ENCODE measurements around the gene POU2F3.

POU2F3 gene

DNA sequence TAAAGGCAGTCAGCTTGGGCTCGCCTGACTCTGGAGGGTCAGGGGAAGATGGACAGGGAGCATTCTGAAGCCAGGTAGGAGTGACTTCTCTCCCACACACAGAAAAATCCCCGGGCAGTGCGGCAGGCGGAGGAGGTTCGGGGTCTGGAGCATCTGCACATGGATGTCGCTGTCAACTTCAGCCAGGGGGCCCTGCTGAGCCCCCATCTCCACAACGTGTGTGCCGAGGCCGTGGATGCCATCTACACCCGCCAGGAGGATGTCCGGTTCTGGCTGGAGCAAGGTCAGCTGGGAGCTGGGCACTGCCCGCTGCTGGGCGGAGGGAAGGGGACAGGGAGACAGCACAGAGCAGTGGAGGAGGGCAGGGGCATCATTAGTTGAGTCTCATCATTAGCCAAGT, 13.2 kb upstream of the POU2F3 start:
- no peak for DNase-seq (ENCODE audit: low read depth)

DNA sequence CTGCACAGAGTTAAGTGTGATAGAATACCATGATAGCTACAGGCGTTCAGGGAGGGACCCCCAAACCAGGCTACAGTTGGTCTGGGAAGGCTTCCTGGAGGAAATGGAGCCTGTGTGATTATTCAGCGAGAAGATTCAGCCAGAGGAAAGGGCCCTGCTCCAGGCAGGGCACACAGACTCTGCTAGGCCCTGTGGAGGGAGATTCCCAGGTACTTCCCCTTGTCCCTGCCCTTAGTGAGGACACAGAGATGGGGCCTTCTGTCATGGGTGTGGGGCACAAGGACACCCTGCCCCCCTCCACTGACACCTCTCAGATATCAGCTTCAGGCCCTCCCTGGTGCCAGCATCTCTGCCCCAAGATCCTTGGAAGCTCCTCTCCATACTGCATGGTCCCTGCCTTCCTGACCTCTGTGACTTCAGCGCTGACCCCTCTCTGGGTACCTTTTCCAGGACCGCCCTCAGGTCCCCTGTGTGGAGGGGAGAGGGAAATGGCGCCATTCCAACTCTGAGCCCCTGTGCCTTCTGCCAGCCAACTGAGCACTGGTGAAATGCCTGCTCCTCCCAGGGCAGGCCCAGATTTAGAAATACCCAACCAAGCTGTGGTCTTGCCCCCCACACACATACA, 12.6 kb upstream of the POU2F3 start:
- DNase-seq (ENCODE audit: low read depth) = no peak

DNA sequence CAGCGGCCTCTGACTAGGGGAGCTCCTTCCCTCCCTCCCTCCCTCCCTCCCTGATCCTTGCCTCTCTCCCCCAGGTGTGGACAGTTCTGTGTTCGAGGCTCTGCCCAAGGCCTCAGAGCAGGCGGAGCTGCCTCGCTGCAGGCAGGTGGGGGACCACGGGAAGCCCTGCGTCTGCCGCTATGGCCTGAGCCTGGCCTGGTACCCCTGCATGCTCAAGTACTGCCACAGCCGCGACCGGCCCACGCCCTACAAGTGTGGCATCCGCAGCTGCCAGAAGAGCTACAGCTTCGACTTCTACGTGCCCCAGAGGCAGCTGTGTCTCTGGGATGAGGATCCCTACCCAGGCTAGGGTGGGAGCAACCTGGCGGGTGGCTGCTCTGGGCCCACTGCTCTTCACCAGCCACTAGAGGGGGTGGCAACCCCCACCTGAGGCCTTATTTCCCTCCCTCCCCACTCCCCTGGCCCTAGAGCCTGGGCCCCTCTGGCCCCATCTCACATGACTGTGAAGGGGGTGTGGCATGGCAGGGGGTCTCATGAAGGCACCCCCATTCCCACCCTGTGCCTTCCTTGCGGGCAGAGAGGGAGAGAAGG, 11.1 kb upstream of the POU2F3 start:
- no peak for DNase-seq (ENCODE audit: low read depth)

DNA sequence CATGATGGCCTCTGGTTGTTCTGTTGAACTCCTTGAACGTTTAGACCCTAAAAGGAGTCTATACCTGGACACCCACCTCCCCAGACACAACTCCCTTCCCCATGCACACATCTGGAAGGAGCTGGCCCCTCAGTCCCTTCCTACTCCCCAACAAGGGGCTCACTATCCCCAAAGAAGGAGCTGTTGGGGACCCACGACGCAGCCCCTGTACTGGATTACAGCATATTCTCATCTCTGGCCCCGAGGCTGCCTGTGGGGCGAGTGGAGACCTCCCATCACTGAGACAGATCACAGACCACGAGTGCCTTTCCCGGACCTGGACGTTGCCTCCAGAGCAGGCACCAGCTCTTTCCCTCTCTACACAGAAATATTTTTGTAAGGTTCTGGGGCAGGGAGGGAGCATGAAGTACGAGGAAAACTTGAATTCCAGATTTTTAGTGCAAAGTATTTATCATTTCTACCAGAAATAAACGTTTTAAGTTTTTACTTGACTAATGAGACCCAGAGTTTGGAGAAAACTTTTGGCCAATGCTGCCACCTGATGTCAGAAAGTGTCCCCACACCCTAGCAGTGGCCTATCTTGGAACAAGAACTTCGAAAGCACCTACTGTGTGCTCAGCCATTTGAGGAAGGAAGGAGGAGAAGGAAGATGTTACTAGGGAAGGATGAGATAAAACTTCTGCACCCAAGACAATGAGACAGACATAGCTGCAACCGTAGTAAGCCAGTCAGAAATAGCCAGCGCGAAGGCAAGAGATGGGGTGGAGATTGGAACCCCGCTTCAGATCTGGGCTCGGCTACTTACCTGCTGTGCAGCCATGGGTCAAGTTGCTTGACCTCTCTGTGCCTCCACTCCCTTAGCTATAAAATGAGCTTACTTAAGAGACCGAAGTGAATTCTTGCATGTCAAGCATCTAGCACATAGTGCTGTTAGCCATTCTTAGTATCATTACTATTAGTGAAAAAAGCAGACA, 10.2 kb upstream of the POU2F3 start:
- DNase-seq (ENCODE audit: low read depth) = no peak

DNA sequence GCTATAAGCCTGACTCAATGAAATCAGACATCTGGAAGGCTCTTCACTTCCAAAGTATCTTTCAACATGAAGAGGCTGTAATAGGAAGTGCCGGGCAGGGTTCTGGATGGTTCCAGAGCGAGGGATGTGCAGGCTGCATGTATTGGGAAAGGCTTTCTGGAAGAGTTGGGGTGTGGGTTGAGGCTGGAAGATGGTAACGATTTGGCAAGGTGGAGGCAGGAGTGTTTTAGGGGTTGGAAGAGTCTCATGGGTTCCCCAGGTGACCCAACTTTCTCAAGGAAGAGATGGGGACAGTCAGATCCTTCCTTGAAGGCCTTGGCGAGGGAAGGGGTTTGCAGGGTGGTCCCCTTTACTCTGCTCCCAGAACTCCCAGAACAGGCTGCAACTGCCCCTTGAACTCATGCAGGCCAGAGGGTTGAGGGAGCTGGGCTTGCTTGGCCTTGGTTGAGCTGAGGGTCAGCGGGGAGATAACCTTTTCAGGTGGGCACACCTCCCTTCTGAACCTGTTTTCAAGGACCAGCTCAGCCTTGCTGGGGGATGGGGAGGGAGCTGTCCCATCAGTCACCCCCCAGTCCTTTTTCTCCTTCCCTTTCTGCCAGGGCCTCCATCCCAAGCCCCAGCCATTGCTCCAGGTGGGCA, 9.4 kb upstream of the POU2F3 start:
- no peak for DNase-seq (ENCODE audit: low read depth)

DNA sequence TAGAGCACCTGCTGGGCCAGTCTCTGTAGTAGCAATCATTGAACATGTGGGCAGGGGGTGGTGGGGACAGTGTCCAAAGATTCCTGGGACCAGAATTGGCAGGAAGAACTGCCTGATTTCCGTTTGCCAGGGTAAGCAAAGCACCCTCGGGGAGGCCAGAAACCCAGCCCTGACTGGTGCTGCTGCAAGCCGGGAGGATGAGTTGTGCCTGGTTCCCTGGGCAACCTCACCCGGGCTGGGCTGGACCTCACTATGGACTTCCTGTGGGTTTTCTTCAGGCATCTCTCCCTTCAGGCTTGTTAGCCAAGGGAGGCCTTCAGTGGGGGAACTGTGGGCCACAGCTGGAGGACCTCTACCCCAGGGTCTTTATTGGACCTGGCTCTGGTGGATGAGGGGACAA, 8.0 kb upstream of the POU2F3 start:
- DNase-seq (ENCODE audit: low read depth) = no peak

DNA sequence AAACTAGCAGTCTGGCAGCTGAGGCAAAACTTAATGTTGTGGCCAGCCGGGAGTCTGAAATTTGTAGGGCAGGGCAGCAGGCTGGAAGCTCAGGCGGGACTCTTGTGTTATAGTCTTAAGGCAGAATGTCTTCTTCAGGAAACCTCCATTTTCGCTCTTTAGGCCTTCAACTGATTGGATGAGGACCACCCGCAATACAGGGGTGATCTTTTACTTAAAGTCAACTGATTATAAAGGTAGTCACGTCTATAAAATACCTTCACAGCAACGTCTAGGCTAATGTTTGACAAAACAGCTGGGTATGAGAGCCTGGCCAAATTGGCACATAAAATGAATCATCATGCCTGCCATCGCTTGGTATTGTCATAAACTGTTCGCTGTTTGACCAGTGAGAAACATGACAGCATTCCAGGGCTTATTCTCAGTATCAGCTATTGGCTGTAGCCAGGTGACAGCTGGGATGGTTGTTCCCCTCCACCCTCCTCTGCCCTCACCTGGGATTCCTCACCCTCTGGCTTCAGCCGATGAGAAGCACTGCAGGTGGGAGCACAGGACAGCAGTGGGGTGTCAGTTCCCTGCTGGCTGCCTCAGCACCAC, 6.6 kb upstream of the POU2F3 start:
- DNase-seq (ENCODE audit: low read depth) = no peak

DNA sequence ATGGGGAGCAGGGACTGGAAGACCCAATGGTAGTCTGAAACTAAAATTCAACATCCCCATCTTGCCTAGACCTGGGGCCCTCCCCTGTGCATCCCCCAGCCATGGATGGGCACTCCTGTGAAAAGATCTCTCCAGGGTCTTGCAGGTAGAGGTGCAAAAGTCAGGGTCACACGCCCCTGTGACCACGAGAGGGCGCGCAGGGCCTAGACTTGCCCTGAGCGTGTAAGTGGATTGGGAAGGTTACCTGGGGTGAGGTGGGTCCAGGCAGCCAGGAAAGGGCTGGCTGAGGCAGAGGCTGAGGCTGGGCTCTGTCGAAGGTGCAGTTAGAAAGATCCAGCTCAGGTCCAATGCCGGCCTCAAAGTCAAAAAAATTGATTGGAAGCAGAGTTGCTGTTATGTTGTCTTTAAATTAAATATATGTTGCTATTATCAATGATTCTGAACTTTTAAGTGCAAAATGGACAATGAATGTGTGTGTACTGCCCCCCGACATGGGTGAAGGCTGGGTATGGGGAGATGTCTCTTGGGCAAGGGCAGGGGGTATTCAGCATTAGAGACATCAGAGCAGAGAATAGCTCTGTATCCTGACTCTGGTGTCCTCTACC, 4.8 kb upstream of the POU2F3 start:
- DNase-seq (ENCODE audit: low read depth) = peak; percentile 22

DNA sequence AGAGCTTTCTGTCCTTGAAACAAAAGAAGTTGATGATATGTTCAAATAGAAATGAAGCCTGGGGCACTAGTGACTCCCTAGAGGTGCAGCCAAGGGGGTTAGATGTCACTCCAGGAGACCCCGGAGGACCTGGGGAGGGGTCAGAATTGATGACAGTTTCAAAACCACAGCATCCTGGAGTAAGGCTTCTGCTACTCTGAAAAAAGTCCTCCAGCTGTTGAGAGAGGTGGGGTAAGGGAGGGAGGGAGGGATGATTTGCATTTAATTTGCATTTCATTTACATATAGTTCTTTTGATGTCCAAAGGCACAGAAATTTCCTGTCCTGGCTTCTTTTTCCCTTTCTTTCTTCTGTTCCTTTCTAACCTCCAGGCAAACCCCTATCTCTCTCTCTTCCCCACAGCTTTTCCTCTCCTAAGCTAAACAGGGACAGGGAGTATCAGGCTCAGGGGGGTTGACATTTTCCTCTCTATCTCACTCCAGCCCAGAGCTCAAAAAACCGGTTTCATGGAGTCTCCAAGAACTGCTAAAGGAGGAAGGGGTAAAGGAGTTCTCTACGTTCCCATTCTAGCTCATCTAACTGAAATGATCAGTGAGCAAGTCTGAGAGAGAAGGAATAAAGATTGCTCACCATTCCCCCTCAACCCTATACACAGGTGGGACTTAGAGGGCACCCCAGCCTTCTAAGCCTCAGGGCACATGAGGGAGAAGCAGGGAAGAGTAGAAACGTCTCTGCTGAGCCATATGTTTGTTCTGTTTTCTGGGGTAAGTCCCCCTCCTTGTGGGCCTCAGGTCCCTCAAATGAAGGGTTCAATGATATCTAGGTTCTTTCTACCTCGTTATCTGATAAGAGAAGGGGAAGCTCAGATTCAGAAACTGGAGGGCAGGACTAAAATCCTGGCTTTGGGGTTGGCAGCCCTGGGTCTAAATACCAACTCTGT, 3.5 kb upstream of the POU2F3 start:
- DNase-seq (ENCODE audit: low read depth) = no peak

DNA sequence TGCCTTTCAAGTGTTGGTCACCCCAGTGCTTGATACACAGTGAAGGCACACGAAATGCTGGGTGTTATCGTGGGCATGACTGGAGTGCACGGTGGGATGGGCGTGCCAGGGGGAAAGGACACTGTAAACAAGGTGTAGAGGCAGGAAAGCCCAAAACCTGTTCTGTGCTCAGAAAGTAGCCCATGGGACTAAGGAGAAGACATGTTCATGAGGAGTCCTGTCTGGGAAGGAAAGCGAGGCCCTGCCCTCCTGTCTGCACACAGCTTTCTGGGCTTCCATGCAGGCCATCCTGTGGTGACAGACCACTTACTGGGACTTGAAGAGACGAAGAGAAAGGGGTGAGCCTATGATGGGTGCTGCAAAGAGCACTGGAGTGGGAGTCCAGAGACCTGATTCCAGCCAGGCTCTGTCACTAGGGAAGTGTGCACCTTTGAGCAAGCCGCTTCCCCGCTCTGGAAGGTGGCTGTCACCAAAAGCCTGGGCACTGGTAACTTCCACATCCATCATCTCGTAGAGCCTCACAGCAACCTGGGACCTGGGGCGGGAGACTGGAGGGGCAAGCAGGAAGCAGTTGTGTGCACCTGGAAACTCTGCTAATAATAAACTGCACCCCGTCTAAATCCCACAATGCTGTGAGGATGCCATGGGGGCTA, 846 bp upstream of the POU2F3 start:
- no peak for DNase-seq (ENCODE audit: low read depth)

DNA sequence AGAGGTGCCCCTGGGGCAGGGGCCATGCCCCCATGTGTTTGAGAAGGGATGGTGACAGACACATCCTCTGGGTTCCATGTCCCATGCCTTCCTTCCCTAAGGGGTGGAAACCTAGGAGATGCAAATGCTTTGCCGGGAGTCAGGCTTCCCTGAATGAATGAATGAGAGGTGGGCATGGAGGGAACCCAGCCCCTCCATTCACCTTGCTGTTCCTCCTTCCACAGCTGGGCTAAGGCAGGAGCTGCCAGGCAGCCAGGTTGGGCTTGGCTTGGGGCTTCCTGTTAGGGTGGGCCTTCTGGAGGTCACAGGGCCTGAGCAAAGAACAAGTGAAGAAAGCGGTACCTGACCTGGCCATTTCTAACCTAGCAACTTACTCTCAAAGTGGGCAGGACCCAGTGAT, 926 bp downstream of the POU2F3 start:
- no peak for DNase-seq (ENCODE audit: low read depth)

DNA sequence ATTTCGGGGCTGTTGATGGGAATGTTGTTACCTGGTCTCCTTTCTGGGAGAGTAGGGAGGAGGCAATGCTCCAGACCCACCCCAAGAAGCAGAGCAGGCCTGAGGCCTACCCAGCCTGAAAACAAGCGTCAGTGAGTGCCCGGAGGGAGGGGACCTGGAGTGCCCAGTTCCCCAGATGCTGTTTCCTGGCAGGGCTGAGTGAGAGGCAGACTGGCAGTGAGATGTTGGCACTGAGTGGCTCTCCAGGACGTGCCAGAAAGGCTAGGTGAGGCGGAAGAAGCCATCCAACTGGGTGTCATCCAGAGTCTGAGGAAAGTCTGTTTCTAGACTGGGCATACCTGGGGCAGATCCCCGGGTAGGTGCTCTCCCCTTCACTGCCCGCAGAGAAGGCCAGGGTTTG, 1.3 kb downstream of the POU2F3 start:
- DNase-seq (ENCODE audit: low read depth) = no peak

DNA sequence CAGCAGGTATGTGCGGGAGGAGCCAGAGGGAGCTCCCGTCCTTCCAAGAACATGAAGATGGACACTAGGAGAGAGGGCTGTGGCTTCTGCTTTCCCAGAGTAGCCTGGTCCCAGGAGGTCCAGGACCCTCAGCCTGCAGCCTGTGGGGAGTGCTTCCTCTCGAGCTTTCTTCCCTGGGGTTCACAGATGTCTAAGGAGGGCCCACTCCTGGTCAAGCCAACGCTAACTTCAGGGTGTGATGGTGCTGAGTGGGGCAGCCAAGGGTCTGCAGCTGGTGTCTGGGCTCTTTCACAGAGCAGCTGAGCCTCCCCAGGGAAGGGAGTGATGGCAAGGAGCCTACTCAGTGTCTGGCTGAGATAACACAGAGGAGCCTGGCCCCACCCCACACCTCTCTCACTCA, 3.3 kb downstream of the POU2F3 start:
- no peak for DNase-seq (ENCODE audit: low read depth)

DNA sequence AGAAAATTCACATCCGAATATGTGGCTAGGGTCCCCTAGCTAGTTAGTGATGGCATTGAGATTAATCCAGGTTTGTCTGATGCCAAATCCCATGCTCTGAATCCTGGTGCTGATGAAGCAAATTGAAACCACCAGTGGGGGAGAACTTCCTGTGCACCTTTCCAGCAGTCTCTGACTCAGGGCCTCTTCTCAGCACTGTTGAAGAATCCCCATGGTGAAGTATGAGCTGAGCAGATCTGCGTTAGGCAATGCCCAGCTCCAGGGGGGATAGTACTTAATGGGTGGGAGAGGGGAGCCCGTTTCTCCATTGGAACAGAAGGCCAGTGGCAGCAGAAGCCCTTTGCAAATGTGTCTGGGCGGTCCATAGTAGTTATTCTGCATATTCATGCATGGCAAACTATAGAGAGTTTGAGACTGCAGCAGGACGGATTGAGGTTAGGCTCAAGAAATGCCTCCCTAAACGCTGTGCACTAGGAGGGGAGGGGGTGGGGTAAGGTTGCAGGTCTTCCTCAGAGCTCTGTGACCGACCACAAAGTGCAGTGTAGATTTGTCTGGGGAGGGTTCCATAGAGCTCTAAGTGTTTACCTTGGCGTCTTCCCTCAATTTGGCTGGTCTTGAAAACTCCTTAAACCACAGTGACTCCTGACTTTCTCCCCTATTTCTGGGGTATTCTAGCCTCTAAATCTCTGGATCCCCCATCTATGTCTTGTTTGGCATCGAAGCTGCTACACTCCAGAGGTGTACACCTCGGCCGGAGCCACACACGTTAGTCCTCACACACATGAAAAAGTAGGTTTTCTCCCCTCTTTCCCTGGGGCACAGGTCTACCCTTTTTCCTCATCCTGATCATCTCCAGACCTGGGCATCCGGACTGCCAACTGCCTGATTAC, 4.8 kb downstream of the POU2F3 start:
- DNase-seq (ENCODE audit: low read depth) = no peak

DNA sequence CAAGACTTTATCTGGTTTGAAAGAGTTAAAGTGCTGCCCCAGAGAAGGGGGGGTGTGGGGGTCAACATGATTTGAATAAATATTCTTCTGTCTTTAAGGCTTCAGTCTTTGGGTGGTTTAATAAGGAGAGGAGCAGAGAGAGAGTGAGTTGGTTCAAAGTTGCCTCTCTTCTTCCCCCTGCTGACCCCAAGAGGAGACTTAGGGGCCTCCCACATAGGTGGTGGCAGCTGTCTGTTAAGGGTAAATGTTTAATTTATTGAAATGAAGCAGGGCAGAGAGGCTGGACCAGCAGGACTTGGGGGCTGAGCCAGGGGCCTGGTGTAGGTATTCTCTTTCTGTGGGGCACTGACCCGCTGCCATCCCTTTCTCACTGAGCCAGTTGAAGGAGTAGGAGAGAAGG, 5.5 kb downstream of the POU2F3 start:
- no peak for DNase-seq (ENCODE audit: low read depth)

DNA sequence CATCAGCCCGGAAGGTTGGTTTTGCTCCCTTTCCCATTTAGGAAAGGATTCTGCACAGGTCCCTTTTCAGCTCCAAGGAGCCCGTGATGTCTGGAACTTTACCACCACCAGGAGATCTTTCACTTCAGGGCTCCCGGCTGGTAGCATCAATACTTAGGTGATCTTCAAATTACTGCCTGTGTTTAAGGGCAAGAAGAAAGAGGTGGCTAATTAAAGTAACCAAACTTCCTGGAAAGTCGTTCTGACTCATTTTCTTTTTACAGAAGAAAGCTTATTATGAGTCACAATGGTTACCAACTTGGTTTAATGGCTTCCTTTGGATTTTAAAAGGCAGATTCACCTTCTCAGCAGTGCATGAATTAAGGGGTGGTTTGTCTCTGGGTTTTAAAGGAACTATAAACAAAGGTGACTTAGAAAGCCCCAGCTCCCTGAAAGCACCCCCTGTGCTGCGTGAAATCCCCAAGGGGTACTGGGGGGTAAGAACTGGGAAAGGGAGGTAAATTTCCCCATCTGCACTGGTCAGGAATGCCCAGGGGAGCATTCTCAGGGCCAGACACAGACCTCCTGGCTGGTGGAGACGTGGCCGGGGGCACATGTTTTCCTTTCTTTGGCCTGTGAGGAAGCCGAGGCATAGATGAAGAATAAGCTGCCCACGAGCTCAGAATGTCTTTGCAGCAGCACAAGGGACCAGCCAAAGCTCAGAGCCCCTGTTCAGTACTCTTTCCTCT, 8.8 kb downstream of the POU2F3 start:
- no peak for DNase-seq (ENCODE audit: low read depth)

DNA sequence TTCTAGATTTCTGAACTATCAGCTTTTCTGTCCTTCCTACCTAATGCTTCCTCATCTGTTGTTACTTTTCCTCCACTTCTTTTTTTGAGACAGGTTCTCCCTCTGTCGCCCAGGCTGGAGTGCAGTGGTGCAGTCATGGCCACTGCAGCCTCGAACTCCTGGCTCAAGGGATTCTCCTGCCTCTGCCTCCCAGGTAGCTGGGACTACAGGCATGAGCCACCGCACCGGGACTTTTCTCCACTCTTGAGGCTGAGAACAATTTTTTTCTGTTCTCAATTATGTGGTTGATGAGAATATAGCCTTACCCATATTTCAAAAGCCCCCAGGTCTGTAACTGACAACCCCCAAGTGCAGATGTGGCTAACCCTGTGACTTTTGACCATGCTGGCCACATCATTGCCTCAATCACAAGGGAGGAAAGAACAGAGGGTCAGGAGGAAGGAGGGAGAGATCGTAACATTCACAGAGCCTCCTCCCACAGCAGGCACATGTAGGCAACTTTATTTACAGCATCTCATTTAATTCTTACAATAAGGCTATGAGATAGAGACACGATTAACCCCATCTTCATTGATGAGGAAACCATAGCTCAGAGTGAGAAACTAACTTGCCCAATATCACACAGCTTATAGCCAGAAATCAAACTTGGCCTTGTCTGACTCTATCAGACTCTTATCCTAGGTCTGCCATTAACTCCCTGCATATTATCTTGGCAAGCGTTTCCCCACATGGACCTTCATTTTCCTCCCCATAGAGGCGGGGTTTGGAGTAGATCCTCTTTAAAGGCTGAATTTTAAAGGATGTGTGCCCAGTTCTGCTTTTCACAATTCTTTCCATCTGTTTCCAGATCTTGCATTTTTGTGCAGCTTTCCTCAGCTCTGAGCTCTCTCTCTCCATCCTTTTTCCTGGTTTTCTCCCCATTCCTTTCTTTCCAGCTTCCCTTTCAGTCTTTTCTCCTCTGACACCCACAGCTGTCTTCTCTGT, 9.6 kb downstream of the POU2F3 start:
- DNase-seq (ENCODE audit: low read depth) = no peak

Data from stimulated activated CD8-positive, alpha-beta memory T cell treated with anti-CD3 and anti-CD28 coated beads, Interleukin-7, amount 100 ng/mL, for 24 hours (primary cell).